ENCODE measurements around the gene TEX50.
"Not testable (repeated sequence)": the region's sequence is repeated elsewhere in the genome, so short reads cannot be mapped to it uniquely, and the experiment has no call there.

Gene TEX50

GRCh38 chr1:173613086-173613485 is 22.1 kb upstream of the TEX50 start:
- H3K27me3 ChIP-seq (replicated peaks in 2 of 5; ENCODE audit: control insufficient read depth in 4 of 5, insufficient read depth in 5 of 5, low read length in 4 of 5); H3K4me1 ChIP-seq (ENCODE audit: control extremely low read depth in 1 of 4, control insufficient read depth in 4 of 4, insufficient read depth in 4 of 4, low read length in 3 of 4); POLR2A ChIA-PET; DNase-seq; H3K4me3 ChIP-seq (ENCODE audit: control insufficient read depth in 1 of 7, extremely low read depth in 1 of 7, insufficient read depth in 4 of 7, low read depth in 2 of 7, low read length in 6 of 7); H3K36me3 ChIP-seq (ENCODE audit: control insufficient read depth in 4 of 4, insufficient read depth in 4 of 4, low read length in 3 of 4); H3K27ac ChIP-seq (ENCODE audit: insufficient read depth in 1 of 2, low read depth in 1 of 2, low read length in 2 of 2, poor library complexity in 1 of 2, severe bottlenecking in 2 of 2); CTCF ChIA-PET; H3K9me3 ChIP-seq (ENCODE audit: control extremely low read depth in 1 of 5, control insufficient read depth in 4 of 5, insufficient read depth in 2 of 5, low read depth in 1 of 5, low read length in 4 of 5): not testable (repeated sequence)
- WGBS (ENCODE audit: insufficient coverage), result 97% methylated on average over 21 of the region's 32 CpGs

GRCh38 chr1:173616859-173617258 is 18.3 kb upstream of the TEX50 start:
- ChIA-PET CTCF (no interaction called here), POLR2A (no interaction called here)
- no peaks in the 10 kb centered on the region for H3K27me3 ChIP-seq (replicated peaks in 2 of 5; ENCODE audit: control insufficient read depth in 4 of 5, insufficient read depth in 5 of 5, low read length in 4 of 5)
- H3K4me1 ChIP-seq (ENCODE audit: control extremely low read depth in 1 of 4, control insufficient read depth in 4 of 4, insufficient read depth in 4 of 4, low read length in 3 of 4), result no peaks in the 10 kb centered on the region
- peaks cover 0 to 16% (median 4%) of the 10 kb centered on the region in 5 experiments for H3K9me3 ChIP-seq (ENCODE audit: control extremely low read depth in 1 of 5, control insufficient read depth in 4 of 5, insufficient read depth in 2 of 5, low read depth in 1 of 5, low read length in 4 of 5)
- H3K27ac ChIP-seq (ENCODE audit: insufficient read depth in 1 of 2, low read depth in 1 of 2, low read length in 2 of 2, poor library complexity in 1 of 2, severe bottlenecking in 2 of 2), result no peak overlapping the region
- 100% methylated on average over 2 of the region's 4 CpGs for WGBS (ENCODE audit: insufficient coverage)
- no peak for DNase-seq
- no peaks in the 10 kb centered on the region for H3K36me3 ChIP-seq (ENCODE audit: control insufficient read depth in 4 of 4, insufficient read depth in 4 of 4, low read length in 3 of 4)
- H3K4me3 ChIP-seq (ENCODE audit: control insufficient read depth in 1 of 7, extremely low read depth in 1 of 7, insufficient read depth in 4 of 7, low read depth in 2 of 7, low read length in 6 of 7), result no peak overlapping the region

GRCh38 chr1:173627269-173627668 is 7.9 kb upstream of the TEX50 start:
- H3K27ac ChIP-seq (ENCODE audit: insufficient read depth in 1 of 2, low read depth in 1 of 2, low read length in 2 of 2, poor library complexity in 1 of 2, severe bottlenecking in 2 of 2), result no peak overlapping the region
- H3K27me3 ChIP-seq (replicated peaks in 2 of 5; ENCODE audit: control insufficient read depth in 4 of 5, insufficient read depth in 5 of 5, low read length in 4 of 5), result no peaks in the 10 kb centered on the region
- DNase-seq, result no peak
- no peaks in the 10 kb centered on the region for H3K4me1 ChIP-seq (ENCODE audit: control extremely low read depth in 1 of 4, control insufficient read depth in 4 of 4, insufficient read depth in 4 of 4, low read length in 3 of 4)
- no peaks in the 10 kb centered on the region for H3K9me3 ChIP-seq (ENCODE audit: control extremely low read depth in 1 of 5, control insufficient read depth in 4 of 5, insufficient read depth in 2 of 5, low read depth in 1 of 5, low read length in 4 of 5)
- ChIA-PET POLR2A (no interaction called here), CTCF (no interaction called here)
- H3K4me3 ChIP-seq (ENCODE audit: control insufficient read depth in 1 of 7, extremely low read depth in 1 of 7, insufficient read depth in 4 of 7, low read depth in 2 of 7, low read length in 6 of 7), result no peak overlapping the region
- H3K36me3 ChIP-seq (ENCODE audit: control insufficient read depth in 4 of 4, insufficient read depth in 4 of 4, low read length in 3 of 4), result no peaks in the 10 kb centered on the region

- no peaks in the 10 kb centered on the region for H3K9me3 ChIP-seq (ENCODE audit: control extremely low read depth in 1 of 5, control insufficient read depth in 4 of 5, insufficient read depth in 2 of 5, low read depth in 1 of 5, low read length in 4 of 5)
- POLR2A ChIA-PET, result no interaction called here
- no peak overlapping the region for H3K27ac ChIP-seq (ENCODE audit: insufficient read depth in 1 of 2, low read depth in 1 of 2, low read length in 2 of 2, poor library complexity in 1 of 2, severe bottlenecking in 2 of 2)
- no peaks in the 10 kb centered on the region for H3K27me3 ChIP-seq (replicated peaks in 2 of 5; ENCODE audit: control insufficient read depth in 4 of 5, insufficient read depth in 5 of 5, low read length in 4 of 5)
- DNase-seq, result no peak
- CTCF ChIA-PET, result no interaction called here
- H3K4me1 ChIP-seq (ENCODE audit: control extremely low read depth in 1 of 4, control insufficient read depth in 4 of 4, insufficient read depth in 4 of 4, low read length in 3 of 4), result no peaks in the 10 kb centered on the region
- no CpG with 5 or more reads among the region's 3 CpGs for WGBS (ENCODE audit: insufficient coverage)
- no peak overlapping the region for H3K4me3 ChIP-seq (ENCODE audit: control insufficient read depth in 1 of 7, extremely low read depth in 1 of 7, insufficient read depth in 4 of 7, low read depth in 2 of 7, low read length in 6 of 7)
- H3K36me3 ChIP-seq (ENCODE audit: control insufficient read depth in 4 of 4, insufficient read depth in 4 of 4, low read length in 3 of 4), result no peaks in the 10 kb centered on the region
Measured at GRCh38 chr1:173628888-173629287, 6.2 kb upstream of the TEX50 start.

- POLR2A ChIA-PET; CTCF ChIA-PET; H3K4me3 ChIP-seq (ENCODE audit: control insufficient read depth in 1 of 7, extremely low read depth in 1 of 7, insufficient read depth in 4 of 7, low read depth in 2 of 7, low read length in 6 of 7); H3K27me3 ChIP-seq (replicated peaks in 2 of 5; ENCODE audit: control insufficient read depth in 4 of 5, insufficient read depth in 5 of 5, low read length in 4 of 5); H3K27ac ChIP-seq (ENCODE audit: insufficient read depth in 1 of 2, low read depth in 1 of 2, low read length in 2 of 2, poor library complexity in 1 of 2, severe bottlenecking in 2 of 2); H3K4me1 ChIP-seq (ENCODE audit: control extremely low read depth in 1 of 4, control insufficient read depth in 4 of 4, insufficient read depth in 4 of 4, low read length in 3 of 4); H3K9me3 ChIP-seq (ENCODE audit: control extremely low read depth in 1 of 5, control insufficient read depth in 4 of 5, insufficient read depth in 2 of 5, low read depth in 1 of 5, low read length in 4 of 5); DNase-seq; H3K36me3 ChIP-seq (ENCODE audit: control insufficient read depth in 4 of 4, insufficient read depth in 4 of 4, low read length in 3 of 4): not testable (repeated sequence)
- WGBS (ENCODE audit: insufficient coverage), result 98% methylated on average over 5 of the region's 6 CpGs
Measured at GRCh38 chr1:173637236-173638042, 2.3 kb downstream of the TEX50 start.

GRCh38 chr1:173638043-173639021 is 3.2 kb downstream of the TEX50 start:
- Histone ChIP-seq H3K27me3 (replicated peaks in 2 of 5; ENCODE audit: control insufficient read depth in 4 of 5, insufficient read depth in 5 of 5, low read length in 4 of 5) (no peaks in the 10 kb centered on the region), H3K9me3 (ENCODE audit: control extremely low read depth in 1 of 5, control insufficient read depth in 4 of 5, insufficient read depth in 2 of 5, low read depth in 1 of 5, low read length in 4 of 5) (peaks cover 0 to 6% (median 0%) of the 10 kb centered on the region in 5 experiments), H3K27ac (ENCODE audit: insufficient read depth in 1 of 2, low read depth in 1 of 2, low read length in 2 of 2, poor library complexity in 1 of 2, severe bottlenecking in 2 of 2) (no peak overlapping the region), H3K36me3 (ENCODE audit: control insufficient read depth in 4 of 4, insufficient read depth in 4 of 4, low read length in 3 of 4) (no peaks in the 10 kb centered on the region), H3K4me1 (ENCODE audit: control extremely low read depth in 1 of 4, control insufficient read depth in 4 of 4, insufficient read depth in 4 of 4, low read length in 3 of 4) (no peaks in the 10 kb centered on the region), H3K4me3 (ENCODE audit: control insufficient read depth in 1 of 7, extremely low read depth in 1 of 7, insufficient read depth in 4 of 7, low read depth in 2 of 7, low read length in 6 of 7) (no peak overlapping the region)
- DNase-seq, result no peak
- ChIA-PET CTCF (no interaction called here), POLR2A (no interaction called here)
- 95% methylated on average over 10 of the region's 12 CpGs for WGBS (ENCODE audit: insufficient coverage)

GRCh38 chr1:173639102-173639501 is 4.0 kb downstream of the TEX50 start:
- no peak for DNase-seq
- no peak overlapping the region for H3K4me3 ChIP-seq (ENCODE audit: control insufficient read depth in 1 of 7, extremely low read depth in 1 of 7, insufficient read depth in 4 of 7, low read depth in 2 of 7, low read length in 6 of 7)
- no peak overlapping the region for H3K27ac ChIP-seq (ENCODE audit: insufficient read depth in 1 of 2, low read depth in 1 of 2, low read length in 2 of 2, poor library complexity in 1 of 2, severe bottlenecking in 2 of 2)
- no peaks in the 10 kb centered on the region for H3K27me3 ChIP-seq (replicated peaks in 2 of 5; ENCODE audit: control insufficient read depth in 4 of 5, insufficient read depth in 5 of 5, low read length in 4 of 5)
- WGBS (ENCODE audit: insufficient coverage), result 87% methylated on average over 2 of the region's 2 CpGs
- ChIA-PET CTCF (no interaction called here), POLR2A (no interaction called here)
- no peaks in the 10 kb centered on the region for H3K36me3 ChIP-seq (ENCODE audit: control insufficient read depth in 4 of 4, insufficient read depth in 4 of 4, low read length in 3 of 4)
- peaks cover 0 to 6% (median 0%) of the 10 kb centered on the region in 5 experiments for H3K9me3 ChIP-seq (ENCODE audit: control extremely low read depth in 1 of 5, control insufficient read depth in 4 of 5, insufficient read depth in 2 of 5, low read depth in 1 of 5, low read length in 4 of 5)
- no peaks in the 10 kb centered on the region for H3K4me1 ChIP-seq (ENCODE audit: control extremely low read depth in 1 of 4, control insufficient read depth in 4 of 4, insufficient read depth in 4 of 4, low read length in 3 of 4)
